A549 (cell line): Measurements from ENCODE around the gene RIMBP2. TPM values are rescaled to one million over a fixed set of nuclear protein-coding genes. Genes with fewer than 3 reads are reported as not detected.

Source experiments
- ATAC-seq, 2 experiments: fragments of 200-7000 bp in 1 of 2; fragments of >200 bp in 1 of 2; cut with Nextera tagmentation in 1 of 2; cut with Tn5 transposase in 1 of 2; 3 replicates each; pipeline versions ENCODE4 v1.8.0 to v1.9.1; 2018 to 2020; ENCODE audit warnings: mild to moderate bottlenecking in 1 of 2, moderate library complexity in 1 of 2
- CTCF ChIA-PET: fragments of 300-600 bp; sonication (Branson Sonifier 250); formaldehyde crosslinking; extraction: SDS; loops from one replicate; lab custom pipeline; 2021; ENCODE audit warnings: antibody characterized with exemption, inconsistent platforms; lab: Yijun Ruan, JAX
- POLR2A ChIA-PET: fragments of 350-600 bp; formaldehyde crosslinking; extraction: SDS; loops from one replicate; lab custom pipeline; 2021; ENCODE audit warnings: antibody characterized with exemption, inconsistent platforms; lab: Yijun Ruan, JAX
- DNase-seq, 2 experiments: peaks; one replicate each; pipeline versions ENCODE4 v3.0.0 to v3.0.0-alpha.2; 2011 to 2016; ENCODE audit warnings: low read depth in 1 of 2, low spot score in 1 of 2
- FAIRE-seq: peaks from 2 replicates; lab custom pipeline; 2011; peaks lifted over from hg19 to GRCh38; lab: Jason Lieb, UNC
- H3K27ac ChIP-seq, 2 experiments: fragments of >200 bp; sonication (Bioruptor Twin); formaldehyde crosslinking; 3 replicates each; pipeline ENCODE4 v1.5.1; 2016 to 2017
- H3K4me1 ChIP-seq: fragments of >200 bp; sonication (Bioruptor Twin); formaldehyde crosslinking; 3 replicates; pipeline ENCODE4 v1.6.1; 2016
- H3K4me2 ChIP-seq: fragments of >200 bp; sonication (Bioruptor Twin); formaldehyde crosslinking; 3 replicates; pipeline ENCODE4 v1.6.1; 2016
- H3K4me3 ChIP-seq: fragments of >200 bp; sonication (Bioruptor Twin); formaldehyde crosslinking; 3 replicates; pipeline ENCODE4 v1.5.1; 2016
- H3K9me3 ChIP-seq: fragments of >200 bp; sonication (Bioruptor Twin); formaldehyde crosslinking; 3 replicates; pipeline ENCODE4 v1.6.1; 2016
- BHLHE40 ChIP-seq: IDR thresholded peaks from 2 replicates; pipeline ENCODE4 v1.6.1; 2012; ENCODE audit warnings: low read depth, low read length, inconsistent platforms
- CBX8 ChIP-seq: fragments of 200-600 bp; sonication (generic); IDR thresholded peaks from 2 replicates; pipeline ENCODE4 v1.6.1; 2016
- CTCF ChIP-seq: fragments of >200 bp; sonication (Bioruptor Twin); formaldehyde crosslinking; IDR thresholded peaks from 3 replicates; pipeline ENCODE4 v1.5.1; 2016
- EHMT2 ChIP-seq: fragments of 200-600 bp; sonication (generic); IDR thresholded peaks from 2 replicates; pipeline ENCODE4 v1.6.1; 2016; ENCODE audit warnings: antibody characterized with exemption, low read depth, mild to moderate bottlenecking, moderate library complexity
- EP300 ChIP-seq, 2 experiments: fragments of >200 bp; sonication (Bioruptor Twin); formaldehyde crosslinking; IDR thresholded peaks; 2 replicates in 1 of 2; 3 replicates in 1 of 2; pipeline ENCODE4 v1.6.1; 2016 to 2017
- ESRRA ChIP-seq: fragments of 150-350 bp; IDR thresholded peaks from 2 replicates; pipeline ENCODE4 v1.6.1; 2014; ENCODE audit warnings: mild to moderate bottlenecking, low read length, borderline replicate concordance
- FOSB ChIP-seq: fragments of 250-450 bp; sonication (Bioruptor Pico); IDR thresholded peaks from 2 replicates; pipeline ENCODE4 v1.5.0; 2020; ENCODE audit warnings: mild to moderate bottlenecking, moderate library complexity
- FOXS1 ChIP-seq: fragments of 250-450 bp; sonication (Bioruptor Pico); IDR thresholded peaks from 2 replicates; pipeline ENCODE4 v1.5.0; 2020; ENCODE audit warnings: mild to moderate bottlenecking, moderate library complexity
- HEYL ChIP-seq: fragments of 250-450 bp; sonication (Bioruptor Pico); IDR thresholded peaks from 2 replicates; pipeline ENCODE4 v1.8.0; 2021; ENCODE audit warnings: mild to moderate bottlenecking, moderate library complexity
- HOXA7 ChIP-seq: fragments of 250-450 bp; sonication (Bioruptor Pico); IDR thresholded peaks from 2 replicates; pipeline ENCODE4 v1.5.0; 2020; ENCODE audit warnings: mild to moderate bottlenecking, moderate library complexity
- HOXB13 ChIP-seq: fragments of 250-450 bp; sonication (Bioruptor Pico); IDR thresholded peaks from 2 replicates; pipeline ENCODE4 v1.5.0; 2020; ENCODE audit warnings: low read depth, mild to moderate bottlenecking, moderate library complexity
- HOXB5 ChIP-seq: fragments of 250-450 bp; sonication (Bioruptor Pico); IDR thresholded peaks from 2 replicates; pipeline ENCODE4 v1.5.0; 2020; ENCODE audit warnings: mild to moderate bottlenecking, moderate library complexity
- KDM5A ChIP-seq: fragments of 200-600 bp; sonication (generic); IDR thresholded peaks from 2 replicates; pipeline ENCODE4 v1.6.1; 2016; ENCODE audit warnings: antibody characterized with exemption, mild to moderate bottlenecking
- MAZ ChIP-seq: fragments of 150-350 bp; IDR thresholded peaks from 2 replicates; pipeline ENCODE4 v1.6.1; 2014; ENCODE audit warnings: antibody characterized with exemption, low read depth, low read length, borderline replicate concordance
- NPAS2 ChIP-seq: fragments of 250-450 bp; sonication (Bioruptor Pico); IDR thresholded peaks from 2 replicates; pipeline ENCODE4 v1.8.0; 2022; ENCODE audit warnings: mild to moderate bottlenecking, moderate library complexity, borderline replicate concordance
- POLR2A ChIP-seq: IDR thresholded peaks from 2 replicates; pipeline ENCODE4 v1.6.1; 2012; ENCODE audit warnings: mild to moderate bottlenecking, low read length
- RARB ChIP-seq: fragments of 250-450 bp; sonication (Bioruptor Pico); IDR thresholded peaks from 2 replicates; pipeline ENCODE4 v1.8.0; 2021; ENCODE audit warnings: mild to moderate bottlenecking, moderate library complexity
- REST ChIP-seq: fragments of 200-600 bp; sonication (generic); IDR thresholded peaks from 2 replicates; pipeline ENCODE4 v1.6.1; 2016; ENCODE audit warnings: antibody characterized with exemption, mild to moderate bottlenecking, moderate library complexity
- RNF2 ChIP-seq: fragments of 200-600 bp; sonication (generic); IDR thresholded peaks from 2 replicates; pipeline ENCODE4 v1.6.1; 2016; ENCODE audit warnings: low read depth, mild to moderate bottlenecking, antibody characterized with exemption, moderate library complexity, borderline replicate concordance
- SREBF2 ChIP-seq: fragments of 450-650 bp; IDR thresholded peaks from 2 replicates; pipeline ENCODE4 v1.6.1; 2014; ENCODE audit warnings: mild to moderate bottlenecking, moderate library complexity
- TFCP2L1 ChIP-seq: fragments of 250-450 bp; sonication (Bioruptor Pico); IDR thresholded peaks from 2 replicates; pipeline ENCODE4 v1.5.0; 2021; ENCODE audit warnings: mild to moderate bottlenecking
- TP53 ChIP-seq: fragments of 250-450 bp; sonication (Bioruptor Pico); IDR thresholded peaks from 2 replicates; pipeline ENCODE4 v1.5.0; 2021; ENCODE audit warnings: mild to moderate bottlenecking, moderate library complexity
- USF2 ChIP-seq: fragments of 450-650 bp; IDR thresholded peaks from 2 replicates; pipeline ENCODE4 v1.6.1; 2014; ENCODE audit warnings: antibody characterized with exemption
- ZNF302 ChIP-seq: fragments of 250-450 bp; sonication (Bioruptor Pico); IDR thresholded peaks from 2 replicates; pipeline ENCODE4 v1.9.0; 2021; ENCODE audit warnings: inconsistent platforms, mild to moderate bottlenecking, moderate library complexity
- WGBS: methylation state at CpG from one replicate; pipeline ENCODE4 v1.1.6; 2017; ENCODE audit errors: missing lambda C conversion rate; 5-methylcytosine and 5-hydroxymethylcytosine counted together
- polyA plus RNA-seq, 4 experiments: library from polyadenylated mRNA; depleted of rRNA in 3 of 4; stranded (reverse); fragments of >200 nt; fragmentation: RNase III in 1 of 4; extraction: RNeasy Plus Mini Kit Qiagen cat#74134 plus additional on column Dnase treatment in 1 of 4; gene quantifications; 2 replicates in 3 of 4; 3 replicates in 1 of 4; pipeline ENCODE4 v1.2.3, GENCODE V29; 2011 to 2017

Gene RIMBP2
- polyA plus RNA-seq, 2 of the 4 experiments (the other 2 are of a cell fraction): not detected

- ChIA-PET CTCF (no interaction called here), POLR2A (no interaction called here)
- no peak for FAIRE-seq
Measured at GRCh38 chr12:130490674-130491073, 225.4 kb downstream of the RIMBP2 start.

GRCh38 chr12:130489293-130489692 is 226.8 kb downstream of the RIMBP2 start:
- 14% methylated on average over 7 of the region's 7 CpGs for WGBS
- Histone ChIP-seq H3K27ac (no peak overlapping the region), H3K9me3 (no peaks in the 10 kb centered on the region), H3K4me2 (no peak overlapping the region), H3K4me3 (no peak overlapping the region), H3K4me1 (no peaks in the 10 kb centered on the region)
- no peak for TF ChIP-seq USF2
- no peak for TF ChIP-seq TFCP2L1 (CRISPR knock-in tag)
- no peak for TF ChIP-seq BHLHE40
- no peak for DNase-seq
- POLR2A ChIA-PET: no interaction called here
- no peak for ATAC-seq
- CTCF ChIA-PET: no interaction called here
- FAIRE-seq: no peak

More at GRCh38 chr12:130490674-130491073, 225.4 kb downstream of the RIMBP2 start:
- ATAC-seq (no peak), DNase-seq (no peak)
- 16% methylated on average over 9 of the region's 10 CpGs for WGBS
- no peaks in the 10 kb centered on the region for H3K9me3 ChIP-seq
- H3K4me3 ChIP-seq: no peak overlapping the region
- no peak overlapping the region for H3K4me2 ChIP-seq
- TF ChIP-seq EHMT2: no peak
- no peak for TF ChIP-seq RARB (CRISPR knock-in tag)
- TF ChIP-seq KDM5A: no peak
- TF ChIP-seq HOXB5 (CRISPR knock-in tag): no peak
- no peak for TF ChIP-seq FOXS1
- TF ChIP-seq MAZ: no peak
- TF ChIP-seq HOXA7 (CRISPR knock-in tag): no peak
- TF ChIP-seq NPAS2 (CRISPR knock-in tag): no peak
- TF ChIP-seq REST: no peak
- TF ChIP-seq EP300 (IDR thresholded peaks at IDR 0.05): no peak
- TF ChIP-seq TP53 (CRISPR knock-in tag): no peak
- no peak for TF ChIP-seq TFCP2L1 (CRISPR knock-in tag)
- no peak for TF ChIP-seq CTCF
- TF ChIP-seq RNF2: no peak
- no peak for TF ChIP-seq POLR2A
- no peak for TF ChIP-seq HOXB13 (CRISPR knock-in tag)
- TF ChIP-seq ESRRA: no peak
- TF ChIP-seq CBX8: no peak
- no peak overlapping the region for H3K27ac ChIP-seq
- no peaks in the 10 kb centered on the region for H3K4me1 ChIP-seq

- TF ChIP-seq HEYL (CRISPR knock-in tag) (no peak), KDM5A (no peak), BHLHE40 (no peak), REST (no peak), SREBF2 (no peak), FOSB (CRISPR knock-in tag) (no peak), ZNF302 (CRISPR knock-in tag) (no peak)
- ATAC-seq (no peak), FAIRE-seq (no peak), DNase-seq (no peak)
- CTCF ChIA-PET: no interaction called here
- no peak overlapping the region for H3K27ac ChIP-seq
- H3K9me3 ChIP-seq: no peaks in the 10 kb centered on the region
- 20% methylated on average over 5 of the region's 5 CpGs for WGBS
- POLR2A ChIA-PET: no interaction called here
- H3K4me3 ChIP-seq: no peak overlapping the region
- H3K4me1 ChIP-seq: no peaks in the 10 kb centered on the region
- H3K4me2 ChIP-seq: no peak overlapping the region
Measured at GRCh38 chr12:130488358-130488710, 227.8 kb downstream of the RIMBP2 start.
